ENCODE data around the gene GRK5. TPM values are rescaled to one million over a fixed set of nuclear protein-coding genes. Genes with fewer than 3 reads are reported as not detected.

The GRK5 gene
- total and polyA plus RNA-seq, 12 donors, result 9.3 to 96.4 (median 21.5) TPM

DNA sequence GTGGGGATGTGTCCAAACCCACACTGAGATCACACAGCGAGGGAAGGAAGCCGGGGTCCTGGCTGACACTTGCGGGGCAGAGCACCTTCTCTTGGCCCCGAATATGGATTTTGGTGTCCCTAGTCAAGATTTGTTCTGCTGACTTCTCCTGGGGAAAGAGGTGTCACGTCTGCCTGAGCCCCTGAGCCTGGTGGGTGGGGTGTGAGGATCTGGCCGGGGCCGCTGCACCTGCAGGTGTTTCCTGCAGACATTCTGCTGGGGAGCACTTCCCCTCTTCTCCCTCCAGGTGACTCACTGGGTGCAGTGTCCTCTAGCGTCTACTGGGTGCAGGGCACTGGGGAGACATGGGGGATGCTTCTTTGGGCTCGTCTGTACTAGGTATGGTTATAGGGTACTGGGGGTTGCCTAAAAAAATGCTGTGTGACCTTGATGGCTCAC lies 99.2 kb downstream of the GRK5 start:
- 76 to 81% (median 78%) methylated on average over 7 to 9 of the region's 9 CpGs for WGBS, 4 donors
- Histone ChIP-seq H3K4me3 (no peak overlapping the region), H3K4me1 (replicated peaks in 1 of 2) (peaks cover 0 to 6% of the 10 kb centered on the region in 2 donors), H3K9me3 (replicated peaks in 1 of 3) (no peaks in the 10 kb centered on the region), H3K27me3 (no peaks in the 10 kb centered on the region), H3K27ac (peak overlapping the region in 1 of 5 donors; percentile 27), H3K36me3 (replicated peaks in 1 of 2) (no peaks in the 10 kb centered on the region)
- TF ChIP-seq POLR2A (IDR thresholded peaks at IDR 0.05), result no peak
- TF ChIP-seq, protein P1, sequence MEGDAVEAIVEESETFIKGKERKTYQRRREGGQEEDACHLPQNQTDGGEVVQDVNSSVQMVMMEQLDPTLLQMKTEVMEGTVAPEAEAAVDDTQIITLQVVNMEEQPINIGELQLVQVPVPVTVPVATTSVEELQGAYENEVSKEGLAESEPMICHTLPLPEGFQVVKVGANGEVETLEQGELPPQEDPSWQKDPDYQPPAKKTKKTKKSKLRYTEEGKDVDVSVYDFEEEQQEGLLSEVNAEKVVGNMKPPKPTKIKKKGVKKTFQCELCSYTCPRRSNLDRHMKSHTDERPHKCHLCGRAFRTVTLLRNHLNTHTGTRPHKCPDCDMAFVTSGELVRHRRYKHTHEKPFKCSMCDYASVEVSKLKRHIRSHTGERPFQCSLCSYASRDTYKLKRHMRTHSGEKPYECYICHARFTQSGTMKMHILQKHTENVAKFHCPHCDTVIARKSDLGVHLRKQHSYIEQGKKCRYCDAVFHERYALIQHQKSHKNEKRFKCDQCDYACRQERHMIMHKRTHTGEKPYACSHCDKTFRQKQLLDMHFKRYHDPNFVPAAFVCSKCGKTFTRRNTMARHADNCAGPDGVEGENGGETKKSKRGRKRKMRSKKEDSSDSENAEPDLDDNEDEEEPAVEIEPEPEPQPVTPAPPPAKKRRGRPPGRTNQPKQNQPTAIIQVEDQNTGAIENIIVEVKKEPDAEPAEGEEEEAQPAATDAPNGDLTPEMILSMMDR (IDR thresholded peaks at IDR 0.05), result peak in 1 of 6 experiments; percentile 10
- intact Hi-C loops (cut with DNase I), result no loop called here
- no peak for DNase-seq

DNA sequence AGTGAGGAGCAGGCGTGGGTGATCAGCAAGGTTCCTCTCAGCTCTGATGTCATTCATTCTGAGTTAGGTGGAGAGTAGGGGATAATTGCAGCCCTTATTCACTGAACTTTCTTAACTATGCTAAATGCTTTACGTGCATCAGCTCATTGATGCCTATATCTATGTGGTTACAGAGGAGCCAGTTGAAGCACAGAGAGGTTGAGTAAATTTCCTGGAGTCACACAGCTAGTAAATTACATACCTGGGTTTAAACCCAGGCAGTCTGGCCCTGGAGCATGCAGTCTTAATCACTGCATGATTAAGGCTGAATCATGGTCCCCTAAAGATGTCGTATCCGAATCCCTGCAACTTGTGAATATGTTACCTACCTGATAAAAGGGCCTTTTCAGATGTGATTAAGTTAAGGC lies 99.6 kb downstream of the GRK5 start:
- no peaks in the 10 kb centered on the region for H3K9me3 ChIP-seq (replicated peaks in 1 of 3)
- no peak for TF ChIP-seq POLR2A (IDR thresholded peaks at IDR 0.05)
- TF ChIP-seq, protein P1 (IDR thresholded peaks at IDR 0.05), result no peak
- H3K4me1 ChIP-seq (replicated peaks in 1 of 2), result peaks cover 0 to 6% of the 10 kb centered on the region in 2 donors
- intact Hi-C loops (cut with DNase I), result no loop called here
- no peak overlapping the region for H3K4me3 ChIP-seq
- H3K27me3 ChIP-seq, result no peaks in the 10 kb centered on the region
- 66 to 85% (median 73%) methylated on average over 4 of the region's 4 CpGs for WGBS, 4 donors
- H3K27ac ChIP-seq, result no peak overlapping the region
- H3K36me3 ChIP-seq (replicated peaks in 1 of 2), result no peaks in the 10 kb centered on the region
- no peak for DNase-seq

DNA sequence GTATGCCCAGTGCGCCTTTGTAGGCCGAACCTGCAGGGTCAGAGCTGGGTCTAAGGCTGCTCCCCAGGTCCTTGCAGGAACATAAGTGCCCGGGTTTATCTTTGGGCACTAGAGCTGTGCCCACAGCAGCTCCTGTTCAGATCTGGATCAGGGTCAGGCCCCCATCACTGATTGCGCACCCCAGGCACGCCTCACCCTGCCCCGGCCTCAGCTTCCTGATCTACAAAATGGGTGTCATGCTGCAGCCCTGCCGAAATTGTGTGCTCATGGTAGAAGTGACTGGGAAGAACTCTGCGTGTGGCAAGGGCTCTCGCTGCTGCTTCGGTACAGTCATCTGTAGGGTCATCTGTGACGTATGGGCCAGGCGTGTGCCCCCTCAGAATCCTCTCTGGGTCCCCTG lies 100.7 kb downstream of the GRK5 start:
- Histone ChIP-seq H3K9me3 (replicated peaks in 1 of 3) (no peaks in the 10 kb centered on the region), H3K27ac (no peak overlapping the region), H3K27me3 (no peaks in the 10 kb centered on the region), H3K4me1 (replicated peaks in 1 of 2) (peaks cover 0 to 6% of the 10 kb centered on the region in 2 donors), H3K36me3 (replicated peaks in 1 of 2) (no peaks in the 10 kb centered on the region), H3K4me3 (no peak overlapping the region)
- intact Hi-C loops (cut with DNase I), result no loop called here
- no peak for DNase-seq
- no peak for TF ChIP-seq POLR2A (IDR thresholded peaks at IDR 0.05)
- TF ChIP-seq, protein P1 (IDR thresholded peaks at IDR 0.05), result no peak
- WGBS, 4 donors, result 95 to 100% (median 97%) methylated on average over 2 to 12 of the region's 12 CpGs

DNA sequence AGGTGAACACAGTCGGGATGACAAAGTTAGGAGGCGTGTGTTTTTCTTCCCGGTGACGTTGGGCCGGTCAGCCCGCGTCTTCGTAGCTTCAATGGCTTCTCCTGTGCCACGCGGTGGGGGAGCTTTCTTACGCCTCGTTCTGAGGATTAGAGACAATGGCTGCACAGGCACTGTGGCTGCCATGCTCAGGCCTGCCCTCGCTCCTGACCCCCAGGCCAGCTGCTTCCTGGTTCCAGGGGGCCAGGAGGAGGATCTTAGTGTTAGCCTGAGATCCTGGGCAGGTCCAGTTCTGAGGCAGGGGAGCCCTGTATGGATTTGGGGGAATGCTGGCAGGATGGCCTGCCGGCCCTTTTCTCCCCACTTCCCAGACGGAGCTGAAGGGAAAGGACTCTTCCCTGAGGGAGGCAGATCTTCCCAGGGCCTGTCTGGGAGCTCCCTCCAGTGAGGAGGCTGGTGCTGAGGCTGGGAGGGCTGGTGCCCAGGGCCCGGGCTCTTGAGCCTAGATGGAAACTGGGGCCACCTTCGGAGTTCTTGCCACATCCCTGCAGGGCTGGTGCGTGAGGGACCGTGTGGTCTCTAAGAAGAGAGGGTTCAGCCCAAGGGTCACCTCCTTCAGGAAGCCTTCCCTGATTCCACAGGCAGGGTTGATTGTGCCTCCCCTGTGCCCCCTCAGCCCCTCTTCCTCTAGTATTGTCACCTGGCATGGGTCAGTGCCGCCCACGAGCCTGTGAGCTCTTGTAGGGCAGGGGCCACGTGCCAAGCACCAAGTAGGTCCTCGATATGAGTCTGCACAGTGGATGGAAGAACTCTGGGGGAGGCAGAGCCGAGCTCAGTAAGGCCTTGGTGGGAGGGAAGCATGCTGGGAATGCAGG lies 101.4 kb downstream of the GRK5 start:
- WGBS, 4 donors, result 85 to 89% (median 86%) methylated on average over 6 to 24 of the region's 24 CpGs
- intact Hi-C loops (cut with DNase I), result no loop called here
- H3K4me1 ChIP-seq (replicated peaks in 1 of 2), result peaks cover 0 to 6% of the 10 kb centered on the region in 2 donors
- TF ChIP-seq POLR2A (IDR thresholded peaks at IDR 0.05), result no peak
- TF ChIP-seq, protein P1 (IDR thresholded peaks at IDR 0.05), result no peak
- DNase-seq, result no peak
- H3K4me3 ChIP-seq, result no peak overlapping the region
- H3K36me3 ChIP-seq (replicated peaks in 1 of 2), result no peaks in the 10 kb centered on the region
- H3K27ac ChIP-seq, result no peak overlapping the region
- H3K27me3 ChIP-seq, result no peaks in the 10 kb centered on the region
- no peaks in the 10 kb centered on the region for H3K9me3 ChIP-seq (replicated peaks in 1 of 3)
